Measurements from ENCODE around the gene GFER. TPM values are rescaled to one million over a fixed set of nuclear protein-coding genes. Genes with fewer than 3 reads are reported as not detected.

Gene GFER
- total and polyA plus RNA-seq, 2 of the 8 experiments (the other 6 are each of a cell fraction or from before 2014, with no cell fraction given), result 17.7 to 37.9 TPM

GRCh38 chr16:2031081-2031577 lies 47.1 kb downstream of the GFER start:
- no peak overlapping the region for H2BK12ac ChIP-seq (ENCODE audit: low read depth, low read length)
- FAIRE-seq, result no peak
- no peak for TF ChIP-seq EZH2 (IDR thresholded peaks at IDR 0.05; ENCODE audit: low read depth, low read length, severe bottlenecking)

More at GRCh38 chr16:2031081-2031577, 47.1 kb downstream of the GFER start:
- Histone ChIP-seq H4K5ac (ENCODE audit: insufficient read length, low read depth, low read length) (no peak overlapping the region), H2AFZ (ENCODE audit: low read length) (no peak overlapping the region), H2BK15ac (ENCODE audit: low read length) (no peak overlapping the region), H3K27me3 (replicated peaks in 1 of 4; ENCODE audit: control insufficient read depth in 3 of 4, extremely low read depth in 1 of 4, insufficient read depth in 3 of 4, low read length in 3 of 4) (peaks cover 0 to 17% (median 15%) of the 10 kb centered on the region in 4 experiments; a peak in 5 of 7 replicates), H3K79me1 (ENCODE audit: low read depth, low read length) (no peaks in the 10 kb centered on the region), H3K18ac (ENCODE audit: extremely low read depth, low read length) (no peak overlapping the region), H4K8ac (ENCODE audit: extremely low read depth, insufficient read depth, low read length) (no peak overlapping the region), H3K23me2 (ENCODE audit: low read depth, low read length) (peaks cover 7% of the 10 kb centered on the region; the same call in 1 of the 2 replicates), H3K56ac (replicated peaks; ENCODE audit: insufficient read length, low read depth, low read length) (no peak overlapping the region), H3K4me2 (ENCODE audit: insufficient read depth in 1 of 2, low read depth in 2 of 2, low read length in 2 of 2) (no peak overlapping the region), H3K9me3 (ENCODE audit: insufficient read depth in 2 of 2, low read depth in 1 of 2, low read length in 1 of 2) (no peaks in the 10 kb centered on the region), H2BK5ac (ENCODE audit: low read depth, low read length) (no peak overlapping the region), H3K23ac (ENCODE audit: insufficient read length) (no peak overlapping the region), H2BK20ac (ENCODE audit: low read length) (no peak overlapping the region), H3K4ac (replicated peaks; ENCODE audit: insufficient read length, low read depth, low read length) (no peak overlapping the region), H4K91ac (replicated peaks; ENCODE audit: insufficient read length, low read length) (no peak overlapping the region), H3K9ac (replicated peaks in 1 of 4; ENCODE audit: extremely low read depth in 1 of 4, low read depth in 3 of 4, low read length in 3 of 4) (no peak overlapping the region), H3K4me3 (ENCODE audit: extremely low read depth in 1 of 4, insufficient read depth in 2 of 4, low read depth in 3 of 4, low read length in 4 of 4) (no peak overlapping the region), H3K4me1 (replicated peaks in 1 of 4; ENCODE audit: control insufficient read depth in 3 of 4, insufficient read depth in 4 of 4, low read length in 3 of 4) (peaks cover 0 to 8% (median 5%) of the 10 kb centered on the region in 4 experiments; a peak in 5 of 7 replicates), H3K79me2 (ENCODE audit: control insufficient read depth in 1 of 2, insufficient read depth in 2 of 2, low read length in 2 of 2) (no peaks in the 10 kb centered on the region), H3K14ac (ENCODE audit: insufficient read length) (no peak overlapping the region), H2AK5ac (ENCODE audit: low read depth, low read length) (no peak overlapping the region), H3K36me3 (ENCODE audit: control insufficient read depth in 2 of 4, insufficient read depth in 4 of 4, low read length in 3 of 4) (no peaks in the 10 kb centered on the region), H4K20me1 (replicated peaks in 1 of 2; ENCODE audit: control insufficient read depth in 1 of 2, insufficient read depth in 2 of 2, low read length in 2 of 2) (peaks cover 0 to 11% of the 10 kb centered on the region in 2 experiments), H2BK120ac (replicated peaks; ENCODE audit: low read depth, low read length) (no peak overlapping the region), H3K27ac (ENCODE audit: low read depth, low read length) (no peak overlapping the region)
- WGBS, 2 experiments (ENCODE audit: extremely low coverage in 1 of 2, insufficient coverage in 1 of 2, insufficient read length in 1 of 2, insufficient replicate concordance in 2 of 2, low coverage in 1 of 2, low lambda C conversion rate in 2 of 2, missing lambda C conversion rate in 1 of 2), result 96% methylated on average over 10 of the region's 11 CpGs; no CpG with 5 or more reads in 1 of the 2 experiments
- ChIA-PET CTCF (ENCODE audit: partially characterized antibody) (interaction anchor here (1.0 to 2.3 kb wide), 7 partner anchors 10 to 60 kb away, joined by 3 to 9 read pairs (median 5); partner anchors contain the start of genes NPW, NTHL1 and TSC2), POLR2A (ENCODE audit: partially characterized antibody) (interaction anchor here (0.8 to 0.9 kb wide), 2 partner anchors 66 to 120 kb away, joined by 3 read pairs; partner anchors contain the start of gene RPS2)
- DNase-seq (ENCODE audit: low read depth in 1 of 2, low spot score in 2 of 2), result no peak
